Loucy (cell line): ENCODE results near the gene AGPS.

Source experiments
- H2AFZ ChIP-seq: fragments of 200-600 bp; sonication (generic); 2 replicates; pipeline ENCODE4 v1.6.0; 2016; ENCODE audit warnings: antibody characterized with exemption, mild to moderate bottlenecking, low read length, moderate library complexity
- H3F3A ChIP-seq: fragments of 200-600 bp; 2 replicates; pipeline ENCODE4 v1.6.0; 2016; ENCODE audit warnings: antibody characterized with exemption, low read depth, mild to moderate bottlenecking
- H3K27me3 ChIP-seq: fragments of 200-600 bp; sonication (generic); 2 replicates; pipeline ENCODE4 v1.6.1; 2014; ENCODE audit warnings: low read length, mild to moderate bottlenecking; ENCODE audit not compliant: insufficient read depth, poor library complexity, severe bottlenecking
- H3K36me3 ChIP-seq: fragments of 200-600 bp; sonication (generic); 2 replicates; pipeline ENCODE4 v1.6.1; 2016; ENCODE audit warnings: low read length; ENCODE audit not compliant: insufficient read depth
- H3K4me1 ChIP-seq: fragments of 200-600 bp; sonication (generic); 2 replicates; pipeline ENCODE4 v1.5.1; 2014; ENCODE audit warnings: low read length, mild to moderate bottlenecking; ENCODE audit not compliant: insufficient read depth, poor library complexity, severe bottlenecking
- H3K4me2 ChIP-seq: fragments of 200-600 bp; sonication (generic); 2 replicates; pipeline ENCODE4 v1.6.0; 2014; ENCODE audit warnings: antibody characterized with exemption, low read length, low read depth, mild to moderate bottlenecking; ENCODE audit not compliant: poor library complexity, severe bottlenecking
- H3K4me3 ChIP-seq: fragments of 200-600 bp; sonication (generic); 2 replicates; pipeline ENCODE4 v1.5.1; 2014; ENCODE audit warnings: low read length, mild to moderate bottlenecking, mixed read lengths; ENCODE audit not compliant: poor library complexity, severe bottlenecking
- H3K79me2 ChIP-seq: fragments of 200-600 bp; sonication (generic); 2 replicates; pipeline ENCODE4 v1.6.1; 2014; ENCODE audit warnings: low read length; ENCODE audit not compliant: insufficient read depth
- H3K9ac ChIP-seq: fragments of 200-600 bp; sonication (generic); 2 replicates; pipeline ENCODE4 v1.6.0; 2014; ENCODE audit warnings: mild to moderate bottlenecking, low read depth, low read length, moderate library complexity; ENCODE audit not compliant: poor library complexity, severe bottlenecking
- H3K9me2 ChIP-seq: fragments of 200-600 bp; sonication (generic); replicated peaks from 2 replicates; pipeline ENCODE4 v1.6.1; 2016; ENCODE audit warnings: low read depth, low read length, mixed read lengths
- H3K9me3 ChIP-seq: fragments of 200-600 bp; sonication (generic); 2 replicates; pipeline ENCODE4 v1.6.1; 2014; ENCODE audit warnings: mild to moderate bottlenecking, antibody characterized with exemption, low read length, low read depth; ENCODE audit not compliant: insufficient read depth
- H4K20me1 ChIP-seq: fragments of 200-600 bp; sonication (generic); 2 replicates; pipeline ENCODE4 v1.6.0; 2014; ENCODE audit warnings: antibody characterized with exemption, low read length, mild to moderate bottlenecking; ENCODE audit not compliant: insufficient read depth, poor library complexity, severe bottlenecking
- EZH2phosphoT487 ChIP-seq: fragments of 200-600 bp; IDR thresholded peaks from 2 replicates; pipeline ENCODE4 v1.6.1; 2018; ENCODE audit warnings: antibody characterized with exemption, mild to moderate bottlenecking, moderate library complexity, borderline replicate concordance
- TF ChIP-seq, protein P1 (sequence below): fragments of 200-600 bp; sonication (generic); conservative IDR thresholded peaks from 2 replicates; pipeline ENCODE4 v1.5.1; 2014; ENCODE audit warnings: mild to moderate bottlenecking, antibody characterized with exemption, low read length

The AGPS gene

DNA sequence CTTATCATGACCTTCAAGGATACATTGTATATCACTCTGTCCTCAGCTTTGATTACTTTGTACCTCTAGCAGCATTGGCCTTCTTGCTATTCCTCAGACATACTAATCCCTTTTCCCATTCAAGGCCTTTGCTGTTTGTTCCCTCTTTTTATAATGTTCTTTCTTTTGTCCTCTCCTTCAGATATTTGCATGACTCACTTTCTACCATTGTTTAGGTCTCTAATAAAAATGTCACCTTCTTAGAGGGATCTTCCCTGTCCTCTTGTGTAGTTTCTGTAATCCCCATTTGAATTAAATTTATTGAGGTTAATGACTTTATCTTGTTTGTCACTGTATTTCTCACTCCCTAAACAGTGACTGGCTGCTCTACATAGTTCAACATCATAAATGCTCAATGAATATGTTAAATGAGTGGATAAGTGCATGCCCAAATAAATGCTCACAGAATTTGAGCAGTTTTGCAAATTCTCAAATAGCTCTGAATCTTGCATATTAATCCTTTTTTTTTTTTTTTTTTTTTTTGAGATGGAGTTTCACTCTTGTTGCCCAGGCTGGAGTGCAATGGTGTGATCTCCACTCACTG is 135.9 kb downstream of the AGPS start:
- Histone ChIP-seq H3K9ac (no peak overlapping the region), H3K9me2 (no peaks in the 10 kb centered on the region), H3K4me1 (no peaks in the 10 kb centered on the region), H3K4me2 (no peak overlapping the region), H3K27me3 (no peaks in the 10 kb centered on the region), H2AFZ (no peak overlapping the region), H3K4me3 (no peak overlapping the region), H3K79me2 (no peaks in the 10 kb centered on the region), H3K9me3 (no peaks in the 10 kb centered on the region), H4K20me1 (no peaks in the 10 kb centered on the region), H3F3A (no peaks in the 10 kb centered on the region), H3K36me3 (peaks cover 32% of the 10 kb centered on the region)
- TF ChIP-seq, protein P1, sequence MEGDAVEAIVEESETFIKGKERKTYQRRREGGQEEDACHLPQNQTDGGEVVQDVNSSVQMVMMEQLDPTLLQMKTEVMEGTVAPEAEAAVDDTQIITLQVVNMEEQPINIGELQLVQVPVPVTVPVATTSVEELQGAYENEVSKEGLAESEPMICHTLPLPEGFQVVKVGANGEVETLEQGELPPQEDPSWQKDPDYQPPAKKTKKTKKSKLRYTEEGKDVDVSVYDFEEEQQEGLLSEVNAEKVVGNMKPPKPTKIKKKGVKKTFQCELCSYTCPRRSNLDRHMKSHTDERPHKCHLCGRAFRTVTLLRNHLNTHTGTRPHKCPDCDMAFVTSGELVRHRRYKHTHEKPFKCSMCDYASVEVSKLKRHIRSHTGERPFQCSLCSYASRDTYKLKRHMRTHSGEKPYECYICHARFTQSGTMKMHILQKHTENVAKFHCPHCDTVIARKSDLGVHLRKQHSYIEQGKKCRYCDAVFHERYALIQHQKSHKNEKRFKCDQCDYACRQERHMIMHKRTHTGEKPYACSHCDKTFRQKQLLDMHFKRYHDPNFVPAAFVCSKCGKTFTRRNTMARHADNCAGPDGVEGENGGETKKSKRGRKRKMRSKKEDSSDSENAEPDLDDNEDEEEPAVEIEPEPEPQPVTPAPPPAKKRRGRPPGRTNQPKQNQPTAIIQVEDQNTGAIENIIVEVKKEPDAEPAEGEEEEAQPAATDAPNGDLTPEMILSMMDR, result no peak
- no peak for TF ChIP-seq EZH2phosphoT487

DNA sequence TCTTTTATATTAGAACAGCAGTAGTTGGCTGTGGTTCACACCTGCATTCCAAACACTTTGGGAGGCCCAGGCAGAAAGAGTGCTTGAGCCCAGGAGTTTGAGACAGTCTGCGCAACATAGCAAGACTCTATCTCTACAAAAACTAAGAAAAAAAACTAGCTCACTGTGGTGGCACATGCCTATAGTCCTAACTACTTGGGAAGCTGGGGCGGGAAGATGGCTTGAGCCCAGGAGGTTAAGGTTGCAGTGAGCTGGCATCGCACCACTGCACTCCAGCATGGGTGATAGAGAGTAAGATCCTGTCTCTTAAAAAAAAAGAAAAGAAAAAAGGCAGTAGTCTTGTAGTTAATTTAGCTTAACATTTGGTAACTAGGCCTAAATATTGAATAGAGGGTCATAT is 136.6 kb downstream of the AGPS start:
- Histone ChIP-seq H3F3A (no peaks in the 10 kb centered on the region), H3K9me2 (no peaks in the 10 kb centered on the region), H3K36me3 (peaks cover 25% of the 10 kb centered on the region; the same call in 1 of the 2 replicates), H2AFZ (no peak overlapping the region), H3K79me2 (no peaks in the 10 kb centered on the region), H3K9ac (no peak overlapping the region), H3K4me3 (no peak overlapping the region), H4K20me1 (no peaks in the 10 kb centered on the region), H3K4me1 (no peaks in the 10 kb centered on the region), H3K9me3 (no peaks in the 10 kb centered on the region), H3K27me3 (no peaks in the 10 kb centered on the region), H3K4me2 (no peak overlapping the region)
- TF ChIP-seq EZH2phosphoT487, result no peak
- TF ChIP-seq, protein P1, result no peak

DNA sequence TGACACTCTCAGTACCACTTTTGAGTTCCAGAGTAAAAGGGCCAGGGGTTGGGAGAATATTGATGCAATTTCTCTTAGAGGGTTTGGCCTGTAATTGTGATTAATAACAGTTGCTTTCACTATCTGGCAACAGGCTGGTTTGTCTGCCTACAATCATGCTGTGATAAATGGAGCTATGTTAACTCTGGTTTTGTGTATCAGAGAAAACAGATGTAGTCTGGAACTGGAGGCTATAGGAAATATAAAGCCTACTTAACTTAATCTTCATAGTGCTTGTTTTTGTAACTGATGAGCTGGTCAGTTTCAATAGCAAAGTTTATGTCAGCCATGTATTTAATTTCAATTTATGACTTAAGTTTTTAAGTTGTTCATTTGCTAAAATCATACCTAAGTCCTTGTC is 138.0 kb downstream of the AGPS start:
- Histone ChIP-seq H3K4me1 (no peaks in the 10 kb centered on the region), H3K79me2 (no peaks in the 10 kb centered on the region), H3K4me3 (no peak overlapping the region), H3K36me3 (peaks cover 20% of the 10 kb centered on the region; the same call in 1 of the 2 replicates), H3K9me2 (no peaks in the 10 kb centered on the region), H3F3A (no peaks in the 10 kb centered on the region), H4K20me1 (no peaks in the 10 kb centered on the region), H3K27me3 (no peaks in the 10 kb centered on the region), H3K4me2 (no peak overlapping the region), H3K9me3 (no peaks in the 10 kb centered on the region), H2AFZ (no peak overlapping the region), H3K9ac (no peak overlapping the region)
- TF ChIP-seq EZH2phosphoT487, result no peak
- TF ChIP-seq, protein P1, result no peak
